K562 (cell line): ENCODE results near the gene MRPS6. TPM values are rescaled to one million over a fixed set of nuclear protein-coding genes. Genes with fewer than 3 reads are reported as not detected.

ENCODE experiments used
- ATAC-seq: fragments of 200-7000 bp; cut with Tn5 transposase; 3 replicates; pipeline ENCODE4 v1.9.1; 2020; ENCODE audit warnings: moderate library complexity
- BruUV-seq: library from RNA; stranded (reverse); fragments of 400-500 nt; replicated peaks from 2 replicates; lab custom pipeline; 2021; lab: Mats Ljungman, UMichigan
- CTCF ChIA-PET: fragments of 300-600 bp; formaldehyde crosslinking; extraction: SDS; loops from one replicate; lab custom pipeline; 2021; ENCODE audit warnings: low intra/inter-chr PET ratio; lab: Yijun Ruan, JAX
- POLR2A ChIA-PET: fragments of 300-600, 350-650 bp; sonication (Branson Sonifier 250); formaldehyde crosslinking; extraction: SDS; loops from one replicate; lab custom pipeline; 2021; ENCODE audit warnings: antibody characterized with exemption, inconsistent platforms; lab: Yijun Ruan, JAX
- DNase-seq, 4 experiments: peaks; one replicate each; pipeline versions ENCODE4 v3.0.0 to v3.0.0-alpha.2; 2011 to 2018; ENCODE audit warnings: low spot score in 3 of 4, mixed read lengths in 3 of 4; ENCODE audit errors: extremely low read depth in 1 of 4
- FAIRE-seq: peaks from 2 replicates; lab custom pipeline; 2011; peaks lifted over from hg19 to GRCh38; lab: Jason Lieb, UNC
- H2AFZ ChIP-seq: 2 replicates; pipeline ENCODE4 v1.6.0; 2011; ENCODE audit warnings: low read depth, low read length, control low read depth, inconsistent platforms
- H3K27ac ChIP-seq: fragments of 200-600 bp; 3 replicates; pipeline ENCODE4 v1.8.0; 2011; ENCODE audit warnings: low read depth, mild to moderate bottlenecking, control low read depth, inconsistent platforms, low read length, moderate library complexity, mixed read lengths; ENCODE audit errors: extremely low read depth
- H3K27me3 ChIP-seq, 2 experiments: fragments of 300-600 bp in 1 of 2; 2 replicates in 1 of 2; 3 replicates in 1 of 2; pipeline versions ENCODE4 v1.6.0 to v1.8.0; 2011; ENCODE audit warnings: inconsistent platforms in 2 of 2, low read length in 2 of 2, mild to moderate bottlenecking in 1 of 2, mixed read lengths in 1 of 2, moderate library complexity in 1 of 2; ENCODE audit not compliant: control insufficient read depth in 2 of 2, insufficient read depth in 2 of 2
- H3K36me3 ChIP-seq: fragments of 300-600 bp; 3 replicates; pipeline ENCODE4 v1.8.0; 2011; ENCODE audit warnings: mild to moderate bottlenecking, low read length, inconsistent platforms; ENCODE audit not compliant: control insufficient read depth, insufficient read depth
- H3K4me1 ChIP-seq, 2 experiments: fragments of 200-600 bp in 1 of 2; replicated peaks in 1 of 2; 2 replicates in 1 of 2; 3 replicates in 1 of 2; pipeline versions ENCODE4 v1.5.1 to v1.8.0; 2011; ENCODE audit warnings: inconsistent platforms in 2 of 2, low read length in 2 of 2, mild to moderate bottlenecking in 1 of 2, mixed read lengths in 1 of 2, moderate library complexity in 1 of 2; ENCODE audit not compliant: control insufficient read depth in 2 of 2, insufficient read depth in 2 of 2
- H3K4me2 ChIP-seq: 2 replicates; pipeline ENCODE4 v1.6.1; 2011; ENCODE audit warnings: low read length, control low read depth, inconsistent platforms, mixed read lengths; ENCODE audit not compliant: insufficient read depth
- H3K4me3 ChIP-seq: fragments of 200-600 bp; sonication (generic), shearing (Covaris generic); 2 replicates; pipeline ENCODE4 v1.5.1; 2016; ENCODE audit warnings: control low read depth, inconsistent platforms
- H3K79me2 ChIP-seq: fragments of 200-600 bp; 3 replicates; pipeline ENCODE4 v1.8.0; 2011; ENCODE audit warnings: low read length, inconsistent platforms; ENCODE audit not compliant: control insufficient read depth, insufficient read depth
- H3K9ac ChIP-seq, 2 experiments: 2 replicates each; pipeline versions ENCODE4 v1.6.0 to v1.6.1; 2011; ENCODE audit warnings: low read depth in 2 of 2, low read length in 2 of 2, control low read depth in 1 of 2, inconsistent platforms in 1 of 2, mild to moderate bottlenecking in 1 of 2, mixed read lengths in 1 of 2; ENCODE audit not compliant: insufficient read depth in 1 of 2
- H3K9me1 ChIP-seq: one replicate; pipeline ENCODE4 v1.6.0; 2011; ENCODE audit warnings: inconsistent platforms, mild to moderate bottlenecking, low read length, moderate library complexity; ENCODE audit not compliant: control insufficient read depth, insufficient read depth
- H3K9me3 ChIP-seq: replicated peaks from 2 replicates; pipeline ENCODE4 v1.5.1; 2011; ENCODE audit warnings: low read depth, low read length, inconsistent platforms; ENCODE audit not compliant: control insufficient read depth, insufficient read depth
- H4K20me1 ChIP-seq: replicated peaks from 2 replicates; pipeline ENCODE4 v1.6.1; 2011; ENCODE audit warnings: low read length, inconsistent platforms, mixed read lengths; ENCODE audit not compliant: control insufficient read depth, insufficient read depth
- HMBOX1 ChIP-seq: sonication (generic); IDR thresholded peaks from 2 replicates; pipeline ENCODE4 v1.6.1; 2016
- HSF4 ChIP-seq: fragments of 250-450 bp; sonication (Bioruptor Pico); IDR thresholded peaks from 2 replicates; pipeline ENCODE4 v2.1.2; 2022; ENCODE audit warnings: mild to moderate bottlenecking, moderate library complexity, borderline replicate concordance
- MED1 ChIP-seq: sonication (generic); formaldehyde crosslinking; IDR thresholded peaks from 2 replicates; pipeline ENCODE4 v1.8.1; 2023; ENCODE audit warnings: missing genetic modification reagents, borderline replicate concordance
- PHF21A ChIP-seq: fragments of 450-650 bp; IDR thresholded peaks from 2 replicates; pipeline ENCODE4 v1.6.1; 2017; ENCODE audit warnings: low read depth, borderline replicate concordance
- SMARCA5 ChIP-seq: fragments of 450-650 bp; IDR thresholded peaks from 2 replicates; pipeline ENCODE4 v1.6.1; 2016
- SRSF9 ChIP-seq: fragments of 200-400 bp; formaldehyde crosslinking; IDR thresholded peaks from 2 replicates; pipeline ENCODE4 v1.6.1; 2017; ENCODE audit warnings: low read depth, low read length, borderline replicate concordance
- ZNF134 ChIP-seq: fragments of 250-450 bp; sonication (Bioruptor Pico); conservative IDR thresholded peaks from 2 replicates; pipeline ENCODE4 v1.4.0; 2020
- ZNF696 ChIP-seq: fragments of 250-450 bp; sonication (Bioruptor Pico); conservative IDR thresholded peaks from 2 replicates; pipeline ENCODE4 v1.4.0; 2020; ENCODE audit warnings: mild to moderate bottlenecking, moderate library complexity
- WGBS: fragments of 100-300 bp; shearing (Covaris generic); methylation state at CpG from one replicate; pipeline ENCODE4 v1.1.6; 2016; ENCODE audit warnings: low coverage, mixed read lengths; ENCODE audit not compliant: insufficient coverage; ENCODE audit errors: missing lambda C conversion rate; 5-methylcytosine and 5-hydroxymethylcytosine counted together
- in situ Hi-C: fragments of 300-500 bp; cut with MboI; formaldehyde crosslinking; loops from 4 replicates; pipeline ENCODE4 v1.15.0; 2018; ENCODE audit warnings: inconsistent platforms, mixed read lengths
- intact Hi-C: fragments of 100-400 bp; cut with micrococcal nuclease; formaldehyde crosslinking; loops from 2 replicates; pipeline ENCODE4 v1.14.2; 2022
- polyA plus RNA-seq, 8 experiments: library from polyadenylated mRNA; depleted of rRNA in 4 of 8; stranded (reverse) in 5 of 8; unstranded in 3 of 8; fragments of >200 nt; fragmentation: Nextera tagmentation in 2 of 8; fragmentation: Illumina TruSeq in 1 of 8; extraction: Ambion mirVana in 2 of 8; extraction: Trizol in 1 of 8; gene quantifications; 2 replicates each; pipeline versions ENCODE4 v1.2.1 to v1.2.3, GENCODE V29; 2011 to 2014; ENCODE audit warnings: inconsistent platforms in 1 of 8, missing spikeins in 1 of 8
- total RNA-seq, 7 experiments: library from RNA; depleted of rRNA in 6 of 7; stranded (reverse); fragments of >200 nt in 6 of 7; fragmentation: Illumina TruSeq in 2 of 7; extraction: Trizol in 2 of 7; gene quantifications; 2 replicates each; pipeline versions ENCODE4 v1.2.1 to v1.2.3, GENCODE V29; 2011 to 2021; ENCODE audit warnings: low replicate concordance in 1 of 7

MRPS6 gene
- total and polyA plus RNA-seq, 9 of the 15 experiments (the other 6 are each of a cell fraction or from before 2014, with no cell fraction given) = 26.1 to 72.0 (median 39.3) TPM

GRCh38 chr21:34182436-34182835, 109.1 kb downstream of the MRPS6 start:
- no peak overlapping the region for H3K27ac ChIP-seq
- no peak overlapping the region for H2AFZ ChIP-seq
- BruUV-seq = no TSS peak
- in situ Hi-C loops = no loop called here
- no peak overlapping the region for H3K4me3 ChIP-seq
- no peak overlapping the region for H3K4me2 ChIP-seq
- H4K20me1 ChIP-seq = no peaks in the 10 kb centered on the region
- TF ChIP-seq ZNF696 (CRISPR knock-in tag) (no peak), HSF4 (CRISPR knock-in tag) (no peak), MED1 (no peak), SRSF9 (no peak), SMARCA5 (no peak), HMBOX1 (no peak), PHF21A (no peak), ZNF134 (CRISPR knock-in tag) (no peak)
- TF ChIP-seq, all 486 proteins: peak for 0
- no peak overlapping the region for H3K9ac ChIP-seq
- H3K9me1 ChIP-seq = no peaks in the 10 kb centered on the region
- POLR2A ChIA-PET = no interaction called here
- DNase-seq (no peak), FAIRE-seq (no peak), ATAC-seq (no peak)
- 25% methylated on average over 3 of the region's 3 CpGs for WGBS
- H3K27me3 ChIP-seq = peaks cover 0 to 4% of the 10 kb centered on the region in 2 experiments; a peak in 2 of 5 replicates
- H3K36me3 ChIP-seq = no peaks in the 10 kb centered on the region
- intact Hi-C loops = no loop called here
- H3K9me3 ChIP-seq = no peaks in the 10 kb centered on the region
- CTCF ChIA-PET = no interaction called here
- no peaks in the 10 kb centered on the region for H3K79me2 ChIP-seq
- H3K4me1 ChIP-seq = peaks cover 7 to 9% of the 10 kb centered on the region in 2 experiments; a peak in 3 of 5 replicates
